NCI-H1436 (cell line): ENCODE data around the gene SDSL.
A peak's percentile ranks its signal among the peaks of the same experiment; 100 is the strongest.

Source experiments
- DNase-seq: peaks from one replicate; lab custom pipeline; 2025; lab: John Stamatoyannopoulos, UW

The SDSL gene

GRCh38 chr12:113449299-113449698, 27.1 kb downstream of the SDSL start:
- no peak for DNase-seq

DNA sequence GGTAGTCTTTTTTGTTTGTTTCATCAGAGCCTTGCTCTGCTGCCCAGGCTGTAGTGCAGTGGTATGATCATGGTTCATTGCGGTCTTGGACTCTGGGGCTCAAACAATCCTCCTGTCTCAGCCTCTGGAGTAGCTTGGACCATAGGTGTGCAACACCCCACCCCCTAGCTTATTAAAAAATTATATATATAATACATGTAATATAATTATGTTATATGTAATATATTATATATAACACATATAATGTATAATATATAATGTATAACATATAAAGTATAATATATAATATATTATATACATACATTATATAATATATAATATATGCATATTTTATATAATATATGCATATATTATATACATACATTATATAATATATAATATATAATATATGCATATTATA, 27.7 kb downstream of the SDSL start:
- no peak for DNase-seq

- DNase-seq: no peak
Observed at GRCh38 chr12:113452458-113452857, 30.3 kb downstream of the SDSL start.

DNA sequence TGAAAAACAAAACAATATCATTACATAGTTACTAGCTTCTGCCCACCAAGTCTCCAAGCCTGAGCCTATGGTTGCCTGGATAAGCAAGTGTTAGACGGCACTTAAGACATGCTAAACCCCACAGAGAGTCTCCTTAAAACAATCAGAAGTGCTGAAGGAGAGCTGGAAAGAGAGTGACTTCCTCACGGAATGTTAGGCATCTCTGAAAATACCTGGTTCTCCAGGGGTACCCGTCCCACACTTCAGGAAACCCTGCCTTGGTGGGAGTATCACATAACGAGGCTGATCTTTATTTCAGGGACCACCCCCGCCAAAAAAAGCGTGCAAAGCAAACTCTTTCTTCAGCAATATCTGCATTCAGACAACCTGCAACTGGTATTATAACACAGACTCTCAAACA, 31.1 kb downstream of the SDSL start:
- DNase-seq: no peak

- no peak for DNase-seq
Observed at GRCh38 chr12:113456199-113456598, 34.0 kb downstream of the SDSL start.

GRCh38 chr12:113456761-113457160, 34.6 kb downstream of the SDSL start:
- no peak for DNase-seq

GRCh38 chr12:113457185-113457584, 35.0 kb downstream of the SDSL start:
- no peak for DNase-seq

DNA sequence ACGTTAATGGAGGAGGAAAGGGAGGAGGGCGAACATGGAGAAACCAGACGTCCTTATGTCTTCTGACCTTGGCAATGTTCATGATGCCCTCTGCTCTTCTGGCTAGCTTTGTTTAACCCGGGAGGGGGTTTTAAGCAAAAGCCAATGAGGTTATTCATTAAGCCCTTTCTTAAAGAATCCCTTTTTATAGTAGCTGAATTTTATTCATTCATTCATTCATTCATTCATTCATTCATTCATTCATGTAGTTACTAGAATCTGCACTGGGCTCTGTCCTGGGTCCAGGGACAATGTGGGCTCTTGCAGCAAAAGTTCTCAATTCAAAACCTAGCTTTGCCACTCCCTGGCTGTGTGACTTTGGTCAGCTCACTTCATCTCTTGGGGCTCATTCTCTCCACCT, 35.5 kb downstream of the SDSL start:
- no peak for DNase-seq

DNA sequence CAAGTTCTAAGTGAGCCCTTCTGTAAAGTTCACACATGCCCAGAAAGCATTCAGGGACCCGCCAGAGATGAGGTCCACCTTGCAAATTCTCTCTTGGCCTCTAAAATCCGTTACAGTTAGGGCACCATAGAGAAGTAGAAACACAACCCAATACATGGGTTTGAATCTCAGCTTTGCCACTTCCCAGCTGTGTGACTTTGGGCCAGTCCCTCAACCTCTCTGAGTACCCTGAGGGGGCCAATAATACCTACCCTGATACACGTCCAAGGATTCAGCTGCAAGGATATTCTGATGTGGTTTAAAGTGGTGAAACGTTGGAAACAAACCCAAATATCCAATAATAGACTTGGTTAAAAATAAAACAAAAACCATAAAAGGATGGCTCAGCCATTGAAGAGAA, 37.8 kb downstream of the SDSL start:
- DNase-seq: no peak

GRCh38 chr12:113461666-113462065, 39.5 kb downstream of the SDSL start:
- no peak for DNase-seq

DNA sequence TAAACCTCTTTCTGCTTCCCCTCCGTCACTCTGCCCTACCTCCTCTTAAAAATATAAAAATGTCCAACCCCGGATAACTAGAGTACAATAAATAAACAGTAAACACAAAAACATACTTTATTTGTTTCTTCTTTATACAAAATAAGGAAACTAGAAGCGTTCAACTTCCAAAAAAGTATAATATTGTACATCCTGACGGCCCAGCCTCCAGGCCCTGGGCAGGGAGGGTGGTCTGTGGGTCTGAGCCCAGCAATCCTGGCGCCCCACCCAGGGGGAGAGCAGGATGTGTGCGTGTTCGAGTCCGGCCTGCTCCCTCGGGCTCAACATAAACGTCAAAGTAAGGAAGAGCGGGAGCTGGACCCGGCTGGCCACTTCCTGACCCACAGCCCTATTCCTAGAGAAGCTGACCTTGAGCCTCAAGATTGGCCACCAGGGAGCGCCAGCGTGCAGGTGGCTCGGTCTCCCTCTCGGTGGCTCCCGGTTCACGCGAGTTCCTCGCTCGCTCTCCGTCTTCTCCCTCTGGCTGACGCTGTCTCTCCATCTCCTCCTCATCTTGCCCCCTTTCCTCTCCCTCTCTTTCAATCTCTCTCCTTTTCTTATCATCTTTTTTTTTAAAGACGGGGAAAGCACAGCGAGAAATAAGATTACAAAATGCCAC, 40.1 kb downstream of the SDSL start:
- peak; percentile 74 for DNase-seq

- no peak for DNase-seq
Observed at GRCh38 chr12:113462998-113463745, 41.0 kb downstream of the SDSL start.

GRCh38 chr12:113463746-113464451, 41.7 kb downstream of the SDSL start:
- no peak for DNase-seq

- no peak for DNase-seq
Observed at GRCh38 chr12:113464452-113464775, 42.2 kb downstream of the SDSL start.

DNA sequence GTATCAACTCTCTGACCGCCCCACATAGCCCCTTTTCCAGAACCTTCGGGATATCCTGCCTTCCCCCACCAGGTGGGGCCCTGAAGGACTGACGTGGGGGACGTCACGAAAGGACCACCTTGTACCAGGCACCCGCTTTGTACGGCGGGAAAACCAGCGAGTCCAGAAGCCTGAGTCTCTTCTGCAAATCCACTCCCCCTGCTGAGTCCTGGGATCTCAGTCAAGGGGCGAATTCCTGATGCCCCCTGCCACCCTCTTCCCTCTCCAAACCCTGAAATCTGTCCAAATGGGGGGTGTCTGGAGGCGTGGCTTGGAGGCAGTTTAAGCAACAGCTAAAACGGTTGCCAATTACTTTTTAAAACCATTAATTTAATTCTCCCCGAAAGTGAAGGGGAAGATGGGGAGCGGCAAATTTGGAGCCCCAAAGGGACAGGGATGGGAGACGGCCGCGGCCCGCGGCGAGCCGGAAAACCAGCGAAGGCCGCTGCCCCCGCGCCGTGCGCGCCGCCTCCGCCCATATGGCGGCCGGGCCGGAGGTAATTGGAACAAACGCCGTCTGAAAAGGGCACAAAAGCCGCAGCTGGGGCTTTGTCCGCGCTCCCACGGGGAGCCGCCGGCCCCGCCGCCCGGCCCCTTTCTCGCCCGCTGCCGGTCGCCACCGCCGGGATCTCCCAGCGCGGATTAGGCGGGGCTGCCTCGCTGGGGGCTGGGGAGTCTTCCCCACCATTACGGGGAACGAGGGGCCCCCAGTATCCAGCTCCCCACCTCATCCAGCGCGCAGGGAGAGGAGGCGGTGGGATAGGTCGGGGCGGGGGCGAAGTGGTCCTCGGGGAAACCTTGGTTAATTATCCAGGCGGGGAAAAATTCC, 42.9 kb downstream of the SDSL start:
- no peak for DNase-seq

DNA sequence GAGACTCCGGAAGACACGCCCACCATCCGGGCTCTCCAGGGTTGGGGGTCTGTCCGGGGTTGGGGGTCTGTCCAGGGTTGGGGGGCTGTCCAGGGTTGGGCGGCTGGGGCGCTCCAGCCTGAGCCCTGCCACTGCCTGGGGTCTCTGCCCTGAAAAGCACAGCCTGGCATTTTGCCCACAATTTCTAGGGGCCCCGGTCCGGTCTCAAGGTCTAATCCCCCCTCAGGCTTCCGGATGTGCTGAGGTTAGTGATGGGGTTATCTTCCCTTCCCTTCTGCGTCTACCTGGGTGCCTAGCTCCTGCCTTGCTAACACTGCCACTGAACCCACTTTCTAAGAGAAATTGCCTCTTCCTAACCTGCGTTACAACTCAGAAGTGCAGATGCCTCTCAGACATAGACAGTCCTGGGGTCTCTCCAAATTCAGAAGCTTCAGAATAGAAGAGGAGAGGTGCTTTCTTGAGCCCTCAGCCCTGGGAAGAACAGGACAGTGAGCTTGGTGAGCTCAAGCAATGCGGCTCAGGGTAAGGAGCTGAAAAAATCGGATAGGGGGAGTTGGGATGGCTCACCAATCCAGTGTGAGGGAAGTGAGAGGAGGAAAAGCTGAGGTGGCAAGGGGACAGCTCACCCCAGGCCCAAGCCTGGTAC, 43.8 kb downstream of the SDSL start:
- DNase-seq: no peak

GRCh38 chr12:113466454-113467141, 44.4 kb downstream of the SDSL start:
- DNase-seq: no peak

DNA sequence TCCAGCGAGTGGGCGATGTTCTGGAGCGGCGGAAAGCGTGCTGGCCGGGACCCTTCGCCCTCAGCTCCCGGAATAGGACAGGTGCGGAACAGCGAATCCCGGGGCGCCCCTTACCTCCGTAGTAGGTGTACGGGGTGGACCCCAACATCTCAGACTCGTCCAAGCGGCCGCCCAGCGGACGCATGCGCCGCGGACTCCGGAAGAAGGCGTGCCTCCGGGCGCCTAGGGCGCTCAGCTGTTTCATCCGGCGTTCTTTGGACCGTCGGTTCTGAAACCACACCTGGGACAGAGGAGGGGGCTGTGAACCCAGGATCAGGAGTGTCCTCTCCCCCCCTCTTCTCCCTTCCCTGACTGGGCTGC, 44.9 kb downstream of the SDSL start:
- DNase-seq: no peak

DNA sequence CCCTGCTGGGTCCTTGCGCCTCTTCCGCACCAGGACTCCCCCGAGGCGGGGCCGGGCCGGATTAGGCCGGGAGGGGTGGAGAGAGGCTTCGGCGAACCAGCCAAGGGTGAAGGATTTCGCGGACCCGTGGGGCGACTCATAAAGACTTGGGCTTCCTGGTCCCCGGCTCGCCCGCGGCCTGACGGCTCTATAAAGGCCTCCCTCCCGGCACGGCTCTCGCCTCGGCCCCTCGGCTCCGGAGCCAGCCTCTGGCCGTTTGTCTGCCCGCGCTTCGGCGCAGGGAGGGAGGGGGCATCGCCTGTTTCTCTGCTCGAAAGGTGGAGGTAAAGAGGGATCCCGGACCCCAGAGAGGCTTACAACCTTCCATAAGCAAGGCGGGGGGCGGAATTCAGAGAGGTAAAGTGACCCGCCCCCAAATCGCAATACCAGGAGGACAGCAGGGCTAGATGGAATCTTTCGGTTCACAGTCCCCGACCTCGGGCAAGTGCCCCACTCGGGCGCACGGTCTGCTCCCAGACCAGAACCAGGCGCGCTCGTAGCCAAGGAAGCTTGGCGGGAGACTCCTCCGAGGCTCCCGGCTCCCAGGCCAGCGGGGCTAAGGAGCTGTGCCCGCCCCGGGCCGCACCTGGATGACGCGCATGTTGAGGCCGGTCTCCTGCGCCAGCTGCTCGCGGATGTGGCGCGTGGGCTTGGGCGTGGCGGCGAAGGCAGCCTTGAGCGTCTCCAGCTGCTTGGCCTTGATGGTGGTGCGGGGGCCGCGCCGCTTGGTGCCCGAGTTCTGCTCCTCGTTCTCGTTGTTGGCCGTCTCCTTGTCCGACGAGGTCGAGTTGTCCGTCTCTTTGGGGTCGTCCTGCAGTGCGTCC, 45.6 kb downstream of the SDSL start:
- no peak for DNase-seq
